GM23338 (cell line): ENCODE results near the gene F13A1. TPM values are rescaled to one million over a fixed set of nuclear protein-coding genes. Genes with fewer than 3 reads are reported as not detected.

Source experiments
- ATAC-seq: fragments of 200-7000 bp; cut with Tn5 transposase; 3 replicates; pipeline ENCODE4 v1.9.1; 2020
- DNase-seq: peaks from one replicate; pipeline ENCODE4 v3.0.0-alpha.2; 2015; ENCODE audit warnings: low spot score
- H2AFZ ChIP-seq: fragments of 200-600 bp; sonication (generic); 2 replicates; pipeline ENCODE4 v1.8.0; 2016; ENCODE audit warnings: antibody characterized with exemption, mild to moderate bottlenecking, moderate library complexity
- H3F3A ChIP-seq: fragments of 200-600 bp; sonication (generic); replicated peaks from 2 replicates; pipeline ENCODE4 v1.8.0; 2017; ENCODE audit warnings: antibody characterized with exemption, mixed run types, low read depth
- H3K27ac ChIP-seq: fragments of 200-600 bp; sonication (generic); 2 replicates; pipeline ENCODE4 v1.6.1; 2016; ENCODE audit warnings: low read depth
- H3K27me3 ChIP-seq: fragments of 200-600 bp; sonication (generic); 2 replicates; pipeline ENCODE4 v1.8.0; 2016; ENCODE audit warnings: mild to moderate bottlenecking, mixed run types, moderate library complexity; ENCODE audit not compliant: insufficient read depth
- H3K36me3 ChIP-seq: fragments of 200-600 bp; sonication (generic); 2 replicates; pipeline ENCODE4 v1.8.0; 2016; ENCODE audit warnings: mild to moderate bottlenecking; ENCODE audit not compliant: insufficient read depth
- H3K4me1 ChIP-seq: fragments of 200-600 bp; sonication (generic); 2 replicates; pipeline ENCODE4 v1.8.0; 2016; ENCODE audit warnings: mild to moderate bottlenecking, moderate library complexity; ENCODE audit not compliant: insufficient read depth
- H3K4me2 ChIP-seq: fragments of 200-600 bp; sonication (generic); 2 replicates; pipeline ENCODE4 v1.7.1; 2017; ENCODE audit warnings: mixed run types
- H3K4me3 ChIP-seq: fragments of 200-600 bp; sonication (generic); 2 replicates; pipeline ENCODE4 v1.6.1; 2016; ENCODE audit warnings: mixed run types
- H3K79me2 ChIP-seq: fragments of 200-600 bp; sonication (generic); replicated peaks from 2 replicates; pipeline ENCODE4 v1.8.0; 2017; ENCODE audit warnings: mild to moderate bottlenecking; ENCODE audit not compliant: insufficient read depth
- H3K9me2 ChIP-seq: fragments of 200-600 bp; sonication (generic); 2 replicates; pipeline ENCODE4 v1.8.0; 2017; ENCODE audit not compliant: insufficient read depth
- H4K20me1 ChIP-seq: fragments of 200-600 bp; sonication (generic); replicated peaks from 2 replicates; pipeline ENCODE4 v1.8.0; 2017; ENCODE audit warnings: mild to moderate bottlenecking; ENCODE audit not compliant: insufficient read depth
- H3K27ac Mint-ChIP-seq: 2 replicates; pipeline ENCODE4 v1.8.0; 2020; ENCODE audit warnings: inconsistent platforms, mild to moderate bottlenecking, moderate library complexity, mixed read lengths
- H3K27me3 Mint-ChIP-seq: 3 replicates; pipeline ENCODE4 v1.8.0; 2022; ENCODE audit warnings: low read depth, mild to moderate bottlenecking, moderate library complexity, mixed read lengths, inconsistent platforms; ENCODE audit not compliant: insufficient read depth, poor library complexity
- H3K36me3 Mint-ChIP-seq: 3 replicates; pipeline ENCODE4 v1.8.0; 2021; ENCODE audit warnings: low read depth, mild to moderate bottlenecking, inconsistent platforms, moderate library complexity, mixed read lengths
- H3K4me1 Mint-ChIP-seq: 3 replicates; pipeline ENCODE4 v1.8.0; 2020; ENCODE audit warnings: mild to moderate bottlenecking, inconsistent platforms, mixed read lengths
- H3K4me3 Mint-ChIP-seq: 3 replicates; pipeline ENCODE4 v1.8.0; 2021; ENCODE audit warnings: moderate library complexity, mild to moderate bottlenecking, inconsistent platforms, mixed read lengths
- H3K9me3 Mint-ChIP-seq: 3 replicates; pipeline ENCODE4 v1.8.0; 2020; ENCODE audit warnings: moderate library complexity, mild to moderate bottlenecking, inconsistent platforms, mixed read lengths
- CREB1 ChIP-seq: fragments of 250-450 bp; sonication (Bioruptor Pico); IDR thresholded peaks from 2 replicates; pipeline ENCODE4 v1.5.0; 2020; ENCODE audit warnings: low read depth, mild to moderate bottlenecking, moderate library complexity
- EZH2 ChIP-seq: fragments of 200-600 bp; sonication (generic); IDR thresholded peaks from one replicate; pipeline ENCODE4 v1.8.0; 2017; ENCODE audit warnings: antibody characterized with exemption, mild to moderate bottlenecking, low read depth; ENCODE audit not compliant: unreplicated experiment
- EZH2phosphoT487 ChIP-seq: fragments of 200-600 bp; sonication (generic); IDR thresholded peaks from one replicate; pipeline ENCODE4 v1.8.1; 2018; ENCODE audit warnings: antibody characterized with exemption; ENCODE audit not compliant: unreplicated experiment
- JUNB ChIP-seq: IDR thresholded peaks from one replicate; pipeline ENCODE4 v1.6.1; 2016; ENCODE audit warnings: antibody characterized with exemption; ENCODE audit not compliant: unreplicated experiment
- NANOG ChIP-seq: IDR thresholded peaks from 2 replicates; pipeline ENCODE4 v1.6.1; 2016; ENCODE audit warnings: antibody characterized with exemption, borderline replicate concordance
- POLR2AphosphoS5 ChIP-seq: IDR thresholded peaks from 2 replicates; pipeline ENCODE4 v1.6.1; 2016; ENCODE audit warnings: antibody characterized with exemption, low read depth
- STAT1 ChIP-seq: IDR thresholded peaks from one replicate; pipeline ENCODE4 v1.6.1; 2016; ENCODE audit warnings: antibody characterized with exemption; ENCODE audit not compliant: unreplicated experiment
- ZNF114 ChIP-seq: fragments of 250-450 bp; sonication (Bioruptor Pico); IDR thresholded peaks from 2 replicates; pipeline ENCODE4 v1.5.0; 2020; ENCODE audit warnings: mild to moderate bottlenecking, moderate library complexity
- ZNF331 ChIP-seq: fragments of 250-450 bp; sonication (Bioruptor Pico); IDR thresholded peaks from 2 replicates; pipeline ENCODE4 v1.5.0; 2020; ENCODE audit warnings: low read depth, mild to moderate bottlenecking, moderate library complexity
- polyA plus RNA-seq: library from polyadenylated mRNA; unstranded; fragments of >200 nt; fragmentation: Nextera tagmentation; extraction: Ambion mirVana; gene quantifications from 2 replicates; pipeline ENCODE4 v1.2.1, GENCODE V29; 2016
- total RNA-seq: library from RNA; depleted of rRNA; stranded (reverse); fragments of >200 nt; shearing (Covaris generic); gene quantifications from 2 replicates; pipeline ENCODE4 v1.2.3, GENCODE V29; 2014
- TF ChIP-seq, protein P1 (sequence below): IDR thresholded peaks from 2 replicates; pipeline ENCODE4 v1.6.1; 2016; ENCODE audit warnings: antibody characterized with exemption
- TF ChIP-seq, protein P2 (sequence below): fragments of 250-450 bp; sonication (Bioruptor Pico); IDR thresholded peaks from 2 replicates; pipeline ENCODE4 v1.5.0; 2020; ENCODE audit warnings: mild to moderate bottlenecking, moderate library complexity
- TF ChIP-seq, protein P3 (sequence below), 2 experiments: fragments of 200-600 bp in 1 of 2; sonication (generic) in 1 of 2; conservative IDR thresholded peaks; 2 replicates each; pipeline versions ENCODE4 v1.5.1 to v1.6.1; 2016 to 2017; ENCODE audit warnings: antibody characterized with exemption in 2 of 2, low read depth in 2 of 2, mild to moderate bottlenecking in 2 of 2, moderate library complexity in 1 of 2

F13A1 gene
- total and polyA plus RNA-seq, 2 experiments from 2014 or later, result 0.31 to 0.32 TPM

DNA sequence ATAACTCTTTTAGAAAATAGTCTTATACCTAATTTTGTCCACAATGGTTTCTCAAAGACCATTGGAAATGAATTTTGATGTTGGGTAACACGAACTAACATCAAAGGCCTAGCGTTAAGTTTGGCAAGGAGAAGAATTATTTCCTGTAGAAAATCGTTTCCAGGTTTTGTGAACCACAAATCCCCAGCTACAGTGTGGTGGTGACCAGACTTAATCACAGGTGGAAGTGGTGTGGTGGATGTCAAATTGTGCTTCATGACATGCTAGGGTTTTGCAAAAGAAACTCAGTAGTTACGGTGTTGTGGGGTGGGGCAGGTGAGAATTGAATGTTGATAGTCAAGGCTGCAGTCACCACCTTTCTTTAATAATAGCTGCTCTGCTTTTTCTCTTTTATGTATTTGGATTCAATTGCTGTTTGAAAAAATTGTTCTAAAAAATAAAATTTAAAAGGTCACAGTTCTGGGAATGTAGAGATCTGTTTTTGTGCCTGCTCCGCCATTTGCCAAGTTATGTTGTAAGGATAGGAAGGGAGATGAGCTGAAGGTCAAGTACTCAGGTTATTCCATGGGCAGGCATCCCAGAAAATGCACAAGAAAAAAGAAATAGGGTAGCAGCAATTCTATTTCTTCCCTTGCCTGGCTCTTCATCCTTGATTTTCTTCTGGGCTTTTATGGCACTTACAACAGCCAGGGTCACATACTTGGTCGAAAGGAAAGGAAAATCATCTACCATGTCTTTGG is 83.6 kb downstream of the F13A1 start:
- Mint-ChIP-seq H3K27me3 (peaks cover 2% of the 10 kb centered on the region), H3K4me1 (no peaks in the 10 kb centered on the region), H3K9me3 (0 out of 3 replicates have a peak, but pooled peaks cover 3% of the 10 kb centered on the region), H3K27ac (no peak overlapping the region), H3K36me3 (no peaks in the 10 kb centered on the region), H3K4me3 (no peak overlapping the region)
- Histone ChIP-seq H3K36me3 (no peaks in the 10 kb centered on the region), H3K4me1 (no peaks in the 10 kb centered on the region), H3F3A (no peaks in the 10 kb centered on the region), H4K20me1 (no peaks in the 10 kb centered on the region; the same call in 1 of the 2 replicates), H3K4me2 (no peak overlapping the region), H3K27me3 (no peaks in the 10 kb centered on the region), H3K4me3 (no peak overlapping the region), H3K9me2 (no peaks in the 10 kb centered on the region; the same call in 1 of the 2 replicates), H3K79me2 (no peaks in the 10 kb centered on the region), H3K27ac (no peak overlapping the region), H2AFZ (no peak overlapping the region)
- TF ChIP-seq EZH2phosphoT487, result no peak
- TF ChIP-seq STAT1, result no peak
- no peak for TF ChIP-seq NANOG
- TF ChIP-seq EZH2, result no peak
- no peak for TF ChIP-seq ZNF331
- TF ChIP-seq POLR2AphosphoS5, result no peak
- TF ChIP-seq JUNB, result no peak
- no peak for TF ChIP-seq ZNF114 (CRISPR knock-in tag)
- TF ChIP-seq, protein P1, sequence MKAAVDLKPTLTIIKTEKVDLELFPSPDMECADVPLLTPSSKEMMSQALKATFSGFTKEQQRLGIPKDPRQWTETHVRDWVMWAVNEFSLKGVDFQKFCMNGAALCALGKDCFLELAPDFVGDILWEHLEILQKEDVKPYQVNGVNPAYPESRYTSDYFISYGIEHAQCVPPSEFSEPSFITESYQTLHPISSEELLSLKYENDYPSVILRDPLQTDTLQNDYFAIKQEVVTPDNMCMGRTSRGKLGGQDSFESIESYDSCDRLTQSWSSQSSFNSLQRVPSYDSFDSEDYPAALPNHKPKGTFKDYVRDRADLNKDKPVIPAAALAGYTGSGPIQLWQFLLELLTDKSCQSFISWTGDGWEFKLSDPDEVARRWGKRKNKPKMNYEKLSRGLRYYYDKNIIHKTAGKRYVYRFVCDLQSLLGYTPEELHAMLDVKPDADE, result no peak
- TF ChIP-seq, protein P2, sequence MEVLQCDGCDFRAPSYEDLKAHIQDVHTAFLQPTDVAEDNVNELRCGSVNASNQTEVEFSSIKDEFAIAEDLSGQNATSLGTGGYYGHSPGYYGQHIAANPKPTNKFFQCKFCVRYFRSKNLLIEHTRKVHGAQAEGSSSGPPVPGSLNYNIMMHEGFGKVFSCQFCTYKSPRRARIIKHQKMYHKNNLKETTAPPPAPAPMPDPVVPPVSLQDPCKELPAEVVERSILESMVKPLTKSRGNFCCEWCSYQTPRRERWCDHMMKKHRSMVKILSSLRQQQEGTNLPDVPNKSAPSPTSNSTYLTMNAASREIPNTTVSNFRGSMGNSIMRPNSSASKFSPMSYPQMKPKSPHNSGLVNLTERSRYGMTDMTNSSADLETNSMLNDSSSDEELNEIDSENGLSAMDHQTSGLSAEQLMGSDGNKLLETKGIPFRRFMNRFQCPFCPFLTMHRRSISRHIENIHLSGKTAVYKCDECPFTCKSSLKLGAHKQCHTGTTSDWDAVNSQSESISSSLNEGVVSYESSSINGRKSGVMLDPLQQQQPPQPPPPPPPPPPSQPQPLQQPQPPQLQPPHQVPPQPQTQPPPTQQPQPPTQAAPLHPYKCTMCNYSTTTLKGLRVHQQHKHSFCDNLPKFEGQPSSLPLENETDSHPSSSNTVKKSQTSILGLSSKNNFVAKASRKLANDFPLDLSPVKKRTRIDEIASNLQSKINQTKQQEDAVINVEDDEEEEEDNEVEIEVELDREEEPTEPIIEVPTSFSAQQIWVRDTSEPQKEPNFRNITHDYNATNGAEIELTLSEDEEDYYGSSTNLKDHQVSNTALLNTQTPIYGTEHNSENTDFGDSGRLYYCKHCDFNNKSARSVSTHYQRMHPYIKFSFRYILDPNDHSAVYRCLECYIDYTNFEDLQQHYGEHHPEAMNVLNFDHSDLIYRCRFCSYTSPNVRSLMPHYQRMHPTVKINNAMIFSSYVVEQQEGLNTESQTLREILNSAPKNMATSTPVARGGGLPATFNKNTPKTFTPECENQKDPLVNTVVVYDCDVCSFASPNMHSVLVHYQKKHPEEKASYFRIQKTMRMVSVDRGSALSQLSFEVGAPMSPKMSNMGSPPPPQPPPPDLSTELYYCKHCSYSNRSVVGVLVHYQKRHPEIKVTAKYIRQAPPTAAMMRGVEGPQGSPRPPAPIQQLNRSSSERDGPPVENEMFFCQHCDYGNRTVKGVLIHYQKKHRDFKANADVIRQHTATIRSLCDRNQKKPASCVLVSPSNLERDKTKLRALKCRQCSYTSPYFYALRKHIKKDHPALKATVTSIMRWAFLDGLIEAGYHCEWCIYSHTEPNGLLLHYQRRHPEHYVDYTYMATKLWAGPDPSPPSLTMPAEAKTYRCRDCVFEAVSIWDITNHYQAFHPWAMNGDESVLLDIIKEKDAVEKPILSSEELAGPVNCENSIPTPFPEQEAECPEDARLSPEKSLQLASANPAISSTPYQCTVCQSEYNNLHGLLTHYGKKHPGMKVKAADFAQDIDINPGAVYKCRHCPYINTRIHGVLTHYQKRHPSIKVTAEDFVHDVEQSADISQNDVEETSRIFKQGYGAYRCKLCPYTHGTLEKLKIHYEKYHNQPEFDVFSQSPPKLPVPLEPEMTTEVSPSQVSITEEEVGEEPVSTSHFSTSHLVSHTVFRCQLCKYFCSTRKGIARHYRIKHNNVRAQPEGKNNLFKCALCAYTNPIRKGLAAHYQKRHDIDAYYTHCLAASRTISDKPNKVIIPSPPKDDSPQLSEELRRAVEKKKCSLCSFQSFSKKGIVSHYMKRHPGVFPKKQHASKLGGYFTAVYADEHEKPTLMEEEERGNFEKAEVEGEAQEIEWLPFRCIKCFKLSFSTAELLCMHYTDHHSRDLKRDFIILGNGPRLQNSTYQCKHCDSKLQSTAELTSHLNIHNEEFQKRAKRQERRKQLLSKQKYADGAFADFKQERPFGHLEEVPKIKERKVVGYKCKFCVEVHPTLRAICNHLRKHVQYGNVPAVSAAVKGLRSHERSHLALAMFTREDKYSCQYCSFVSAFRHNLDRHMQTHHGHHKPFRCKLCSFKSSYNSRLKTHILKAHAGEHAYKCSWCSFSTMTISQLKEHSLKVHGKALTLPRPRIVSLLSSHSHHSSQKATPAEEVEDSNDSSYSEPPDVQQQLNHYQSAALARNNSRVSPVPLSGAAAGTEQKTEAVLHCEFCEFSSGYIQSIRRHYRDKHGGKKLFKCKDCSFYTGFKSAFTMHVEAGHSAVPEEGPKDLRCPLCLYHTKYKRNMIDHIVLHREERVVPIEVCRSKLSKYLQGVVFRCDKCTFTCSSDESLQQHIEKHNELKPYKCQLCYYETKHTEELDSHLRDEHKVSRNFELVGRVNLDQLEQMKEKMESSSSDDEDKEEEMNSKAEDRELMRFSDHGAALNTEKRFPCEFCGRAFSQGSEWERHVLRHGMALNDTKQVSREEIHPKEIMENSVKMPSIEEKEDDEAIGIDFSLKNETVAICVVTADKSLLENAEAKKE, result no peak
- TF ChIP-seq CREB1, result no peak
- TF ChIP-seq, protein P3, sequence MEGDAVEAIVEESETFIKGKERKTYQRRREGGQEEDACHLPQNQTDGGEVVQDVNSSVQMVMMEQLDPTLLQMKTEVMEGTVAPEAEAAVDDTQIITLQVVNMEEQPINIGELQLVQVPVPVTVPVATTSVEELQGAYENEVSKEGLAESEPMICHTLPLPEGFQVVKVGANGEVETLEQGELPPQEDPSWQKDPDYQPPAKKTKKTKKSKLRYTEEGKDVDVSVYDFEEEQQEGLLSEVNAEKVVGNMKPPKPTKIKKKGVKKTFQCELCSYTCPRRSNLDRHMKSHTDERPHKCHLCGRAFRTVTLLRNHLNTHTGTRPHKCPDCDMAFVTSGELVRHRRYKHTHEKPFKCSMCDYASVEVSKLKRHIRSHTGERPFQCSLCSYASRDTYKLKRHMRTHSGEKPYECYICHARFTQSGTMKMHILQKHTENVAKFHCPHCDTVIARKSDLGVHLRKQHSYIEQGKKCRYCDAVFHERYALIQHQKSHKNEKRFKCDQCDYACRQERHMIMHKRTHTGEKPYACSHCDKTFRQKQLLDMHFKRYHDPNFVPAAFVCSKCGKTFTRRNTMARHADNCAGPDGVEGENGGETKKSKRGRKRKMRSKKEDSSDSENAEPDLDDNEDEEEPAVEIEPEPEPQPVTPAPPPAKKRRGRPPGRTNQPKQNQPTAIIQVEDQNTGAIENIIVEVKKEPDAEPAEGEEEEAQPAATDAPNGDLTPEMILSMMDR (conservative IDR thresholded peaks at IDR 0.05; ENCODE audit: low read depth in 2 of 2), result no peak
- DNase-seq, result no peak
- no peak for ATAC-seq
